Lower leg skin (tissue), 3 donors: ENCODE data around the gene ZNF335.

Source experiments
- CTCF ChIP-seq, 3 donors: fragments of 450-650 bp; IDR thresholded peaks; one replicate each; pipeline ENCODE4 v1.5.1; 2016; ENCODE audit warnings: antibody characterized with exemption in 3 of 3, mild to moderate bottlenecking in 3 of 3, moderate library complexity in 2 of 3
- POLR2A ChIP-seq, 2 donors: fragments of 450-650 bp; IDR thresholded peaks; one replicate each; pipeline ENCODE4 v1.6.1; 2016 to 2017; ENCODE audit warnings: antibody characterized with exemption in 2 of 2, mild to moderate bottlenecking in 1 of 2, moderate library complexity in 1 of 2

- TF ChIP-seq CTCF (IDR thresholded peaks at IDR 0.05), result no peak
- no peak for TF ChIP-seq POLR2A (IDR thresholded peaks at IDR 0.05)
These were observed 40.9 kb upstream of the ZNF335 start for GRCh38 chr20:46012921-46013320.
